Stimulated activated CD8-positive, alpha-beta memory T cell treated with anti-CD3 and anti-CD28 coated beads, Interleukin-2, amount 100 ng/mL, for 48 hours (primary cell): ENCODE measurements around the gene ACAP2.
"Not testable (repeated sequence)": the region's sequence is repeated elsewhere in the genome, so short reads cannot be mapped to it uniquely, and the experiment has no call there.

Experiments
- DNase-seq, 2 donors: peaks; one replicate each; pipeline ENCODE4 v3.0.0-alpha.2; 2020; ENCODE audit warnings: low read depth in 2 of 2

Gene ACAP2

DNA sequence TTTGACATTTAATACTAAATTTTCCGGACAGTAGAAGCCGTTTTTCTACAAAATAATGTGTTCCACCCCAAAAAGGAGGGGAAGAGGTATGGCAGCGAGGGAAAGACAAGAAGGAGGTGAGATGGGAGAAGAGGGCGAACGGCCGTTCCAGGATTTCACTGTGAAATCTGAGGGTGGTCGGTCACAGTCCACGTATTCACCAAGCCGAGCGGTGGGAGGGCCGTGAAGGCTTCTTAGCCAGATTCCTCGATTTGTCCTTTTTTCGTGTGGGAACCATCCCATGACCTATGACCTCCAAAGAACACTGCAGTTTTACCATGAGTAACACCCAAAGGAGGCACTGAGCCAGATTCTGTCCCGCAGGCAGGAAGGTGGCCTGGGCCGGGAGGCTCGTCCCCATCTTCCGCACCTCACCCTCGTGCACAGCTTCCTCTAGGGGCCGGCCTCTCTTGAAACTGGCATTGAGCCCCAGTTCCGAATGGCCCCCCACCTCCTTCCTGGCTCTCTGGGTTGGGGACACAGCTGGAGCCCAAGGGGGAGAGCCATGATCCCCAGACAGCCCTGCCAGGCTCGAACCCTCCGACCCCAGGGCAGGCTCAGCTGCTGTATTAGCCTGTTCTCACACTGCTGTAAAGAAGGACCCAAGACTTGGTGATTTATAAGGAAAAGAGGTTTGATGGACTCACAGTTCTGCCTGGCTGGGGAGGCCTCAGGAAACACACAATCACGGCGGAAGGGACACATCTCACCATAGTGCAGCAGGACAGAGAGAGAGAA lies 195.5 kb downstream of the ACAP2 start:
- DNase-seq: no peak

- DNase-seq: no peak
Measured at GRCh38 chr3:195246581-195246995, 196.2 kb downstream of the ACAP2 start.

DNA sequence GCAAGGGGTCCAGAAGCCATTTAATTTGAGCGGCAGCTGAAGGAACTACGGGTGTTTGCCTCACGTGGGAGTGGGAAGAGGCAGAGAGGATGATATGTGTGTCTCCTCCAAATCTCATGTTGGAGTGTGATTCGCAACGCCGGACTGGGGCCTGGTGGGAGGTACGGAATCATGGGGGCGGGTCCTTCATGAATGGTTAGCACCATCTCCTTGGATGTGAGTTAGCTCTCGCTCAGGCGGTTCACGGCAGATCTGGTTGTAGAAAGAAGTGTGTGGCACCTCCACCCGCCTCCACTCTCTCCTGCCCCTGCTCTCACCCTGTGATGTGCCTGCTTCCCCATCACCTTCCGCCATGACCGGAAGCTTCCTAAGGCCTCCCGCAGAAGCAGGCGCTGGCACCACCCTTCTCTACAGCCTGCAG lies 197.3 kb downstream of the ACAP2 start:
- no peak for DNase-seq

DNA sequence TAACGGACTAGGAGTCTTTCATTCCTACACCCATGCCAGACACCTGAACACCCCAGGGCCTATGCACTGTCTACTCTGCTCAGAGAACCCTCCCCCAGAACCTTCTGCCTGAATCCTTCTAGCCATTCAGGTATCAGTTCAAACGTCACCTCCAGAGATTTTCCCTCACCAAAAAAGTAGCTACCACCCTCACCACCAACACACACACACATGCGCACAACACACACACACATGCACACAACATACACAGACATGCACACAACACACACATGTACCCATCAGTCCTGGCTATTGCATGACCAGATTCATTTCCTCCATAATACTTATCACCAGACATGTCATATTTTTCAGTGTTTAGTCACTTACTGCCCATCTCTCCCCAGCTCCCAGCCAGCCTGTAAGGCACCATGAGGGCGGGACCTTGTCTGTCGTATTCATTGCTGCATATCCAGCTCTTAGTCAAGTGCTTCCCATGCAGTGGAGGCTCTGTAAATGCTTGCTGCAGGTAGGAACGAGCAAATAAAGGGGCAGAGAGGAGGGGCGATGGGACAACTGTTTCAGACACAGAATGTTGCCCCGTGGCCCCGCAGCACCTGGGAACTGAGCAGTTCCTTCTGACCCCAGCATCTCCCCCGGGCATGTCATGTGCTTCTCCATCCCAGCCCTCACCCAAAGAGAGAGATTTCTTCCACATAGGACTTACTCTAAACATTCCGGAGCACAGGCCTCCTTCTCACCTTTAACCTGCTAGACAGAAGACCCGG lies 201.0 kb downstream of the ACAP2 start:
- DNase-seq: no peak

GRCh38 chr3:195240939-195241338 lies 201.9 kb downstream of the ACAP2 start:
- DNase-seq: no peak

DNA sequence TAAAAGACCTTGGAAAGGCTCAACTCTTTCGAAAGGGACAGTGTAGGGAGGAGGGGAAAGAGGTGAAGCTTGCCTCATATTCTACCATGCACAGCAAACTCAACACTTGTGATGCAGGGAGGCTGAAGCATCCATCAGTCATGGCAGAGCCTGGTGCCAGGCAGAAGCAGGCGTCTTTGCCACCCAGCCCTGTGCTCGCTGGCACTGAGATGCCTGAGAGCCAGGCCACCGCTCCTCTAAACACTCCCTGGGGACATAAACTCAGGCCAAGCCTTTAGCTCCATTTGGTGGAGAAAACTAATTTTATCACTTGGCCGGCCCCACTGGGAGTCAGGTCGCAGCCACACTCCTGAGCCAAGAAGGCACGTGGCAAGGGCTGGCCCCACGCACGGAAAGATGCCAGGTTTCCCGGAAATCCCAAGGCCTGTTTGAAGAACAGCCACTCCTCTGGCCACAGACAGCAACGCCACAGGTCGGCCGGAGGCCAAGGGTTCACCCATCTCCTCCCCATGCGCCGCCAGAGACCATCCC lies 202.6 kb downstream of the ACAP2 start:
- no peak for DNase-seq

DNA sequence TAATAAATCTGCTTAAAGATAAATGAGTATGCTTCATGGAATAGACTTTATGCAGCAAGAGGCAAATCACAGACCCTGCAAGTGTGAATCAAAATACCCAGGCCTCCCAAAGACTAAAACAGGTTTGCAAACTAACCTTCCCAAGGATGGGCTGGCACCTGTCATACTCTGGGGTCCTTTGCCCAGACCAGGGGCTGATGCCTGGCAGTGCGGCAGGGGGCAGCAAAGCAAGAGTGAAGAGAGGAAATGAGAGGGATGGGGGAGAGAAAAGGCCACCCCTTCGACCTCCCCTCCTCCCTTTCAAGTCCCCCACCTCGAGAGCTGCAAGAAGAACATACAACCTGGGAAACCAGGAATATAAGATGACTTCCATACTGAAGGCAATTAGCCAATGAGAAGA lies 203.7 kb downstream of the ACAP2 start:
- no peak for DNase-seq

GRCh38 chr3:195238586-195239118 lies 204.2 kb downstream of the ACAP2 start:
- DNase-seq: no peak

- DNase-seq: no peak
Measured at GRCh38 chr3:195238081-195238571, 204.7 kb downstream of the ACAP2 start.

DNA sequence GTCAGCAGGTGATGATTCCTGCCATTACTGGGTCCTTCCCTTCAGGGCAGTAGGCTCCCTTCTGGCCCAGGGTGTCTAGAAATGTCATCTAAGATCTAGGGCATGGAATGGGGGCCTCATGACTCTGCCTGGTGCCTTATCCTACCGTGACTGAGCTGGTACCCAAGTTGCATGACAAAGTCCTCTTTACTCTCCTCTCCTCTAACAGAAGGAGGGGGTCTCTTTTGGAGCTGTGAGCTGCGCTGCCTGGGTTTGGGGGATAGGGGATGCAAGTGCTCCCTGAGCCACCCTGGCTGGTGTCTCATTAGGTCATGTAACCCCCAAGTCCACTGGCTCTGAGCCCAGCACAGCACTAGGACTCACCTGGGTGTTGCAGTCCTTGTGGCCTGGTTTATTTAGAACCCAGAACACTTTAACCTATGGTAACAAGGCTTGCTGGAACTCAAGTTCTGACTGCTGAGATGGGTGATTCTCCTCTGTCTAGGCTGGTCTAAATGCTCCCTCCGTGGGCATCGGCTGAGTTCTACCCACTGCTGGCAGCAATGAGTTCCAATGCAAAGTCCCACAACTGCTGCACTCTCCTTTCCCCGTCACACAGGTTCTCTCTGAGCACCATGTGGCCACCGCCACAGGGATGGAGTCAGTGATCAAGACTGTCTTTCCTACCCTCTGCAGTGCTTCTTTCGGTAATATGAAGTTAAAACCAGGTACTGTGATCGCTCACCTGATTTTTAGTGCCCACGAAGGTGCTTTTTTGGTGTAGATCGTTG lies 205.8 kb downstream of the ACAP2 start:
- DNase-seq: no peak

DNA sequence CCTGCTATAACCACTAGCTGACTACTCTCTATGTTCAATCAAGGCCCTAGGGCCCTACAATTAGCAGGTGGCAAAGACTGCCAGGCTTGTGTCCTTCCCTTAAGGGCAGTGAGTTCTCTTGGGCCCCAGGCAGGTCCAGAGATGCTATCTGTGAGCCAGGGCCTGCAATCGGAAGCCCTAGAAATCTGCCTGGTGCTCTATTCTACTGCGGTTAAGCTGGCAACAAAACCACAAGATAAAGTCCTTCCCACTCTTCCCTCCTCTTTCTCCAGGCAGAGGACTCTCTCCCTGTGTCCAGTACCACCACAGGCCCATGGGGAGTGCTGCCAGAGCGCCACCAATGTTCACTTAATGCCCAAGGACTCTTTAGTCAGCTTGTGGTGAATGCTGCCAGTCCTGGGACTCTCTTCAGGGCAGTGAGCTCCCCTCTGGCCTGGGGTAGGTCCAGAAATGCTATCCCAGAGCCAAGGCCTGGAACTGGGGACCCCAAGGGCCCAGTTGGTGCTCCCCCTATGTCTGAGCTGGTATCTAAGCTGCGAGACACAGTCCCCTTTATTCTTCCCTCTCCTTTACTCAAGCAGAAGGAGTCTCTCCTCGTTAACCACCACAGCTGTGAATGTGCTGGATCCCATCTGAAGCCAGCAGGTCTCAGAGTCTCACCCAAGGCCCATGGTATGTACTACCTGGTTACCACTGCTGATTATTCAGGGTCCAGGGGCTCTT lies 206.6 kb downstream of the ACAP2 start:
- DNase-seq: no peak

- no peak for DNase-seq
Measured at GRCh38 chr3:195230244-195230643, 212.6 kb downstream of the ACAP2 start.

DNA sequence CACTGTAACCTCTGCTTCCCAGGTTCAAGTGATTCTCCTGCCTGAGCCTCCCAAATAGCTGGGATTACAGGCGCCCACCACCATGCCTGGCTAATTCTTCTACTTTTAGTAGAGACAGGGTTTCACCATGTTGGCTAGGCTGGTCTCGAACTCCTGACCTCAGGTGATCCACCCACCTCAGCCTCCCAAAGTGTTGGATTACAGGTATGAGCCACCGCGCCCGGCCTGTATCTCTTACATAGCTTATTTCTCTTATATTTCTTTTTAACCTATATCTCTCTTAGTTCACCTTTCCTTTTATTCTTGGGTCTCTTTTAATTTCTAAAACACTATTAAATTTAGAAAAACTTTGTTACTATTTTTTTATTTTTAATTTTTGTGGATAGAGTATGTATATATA lies 213.9 kb downstream of the ACAP2 start:
- DNase-seq: not testable (repeated sequence)

GRCh38 chr3:195227871-195228270 lies 214.9 kb downstream of the ACAP2 start:
- no peak for DNase-seq

DNA sequence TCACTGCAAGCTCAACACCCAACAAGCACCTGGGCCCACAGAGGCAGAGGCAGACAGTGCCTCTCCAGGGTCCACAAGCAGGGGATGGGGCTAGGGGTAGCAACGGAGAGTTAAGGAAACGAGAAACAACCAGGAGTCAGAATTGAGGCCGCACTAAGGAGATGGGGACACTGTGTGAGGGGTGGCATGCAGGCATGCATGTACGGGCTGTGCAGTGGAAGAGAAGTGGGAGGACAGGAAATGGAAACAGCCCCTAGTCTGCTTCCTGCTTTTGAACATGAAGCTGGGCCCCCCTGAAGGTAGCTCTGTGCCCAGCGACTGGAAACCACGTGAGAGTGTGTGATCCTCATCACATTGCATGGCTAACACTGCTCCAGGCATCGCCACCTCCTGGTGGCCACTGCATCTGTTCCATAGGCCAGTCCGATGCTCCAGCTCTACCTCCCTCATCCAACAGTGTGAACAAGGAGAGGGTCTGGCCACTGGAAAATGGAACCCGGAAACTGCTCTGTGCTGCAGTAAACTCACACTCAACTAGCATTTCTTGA lies 215.8 kb downstream of the ACAP2 start:
- no peak for DNase-seq

GRCh38 chr3:195226445-195226844 lies 216.4 kb downstream of the ACAP2 start:
- DNase-seq: no peak

DNA sequence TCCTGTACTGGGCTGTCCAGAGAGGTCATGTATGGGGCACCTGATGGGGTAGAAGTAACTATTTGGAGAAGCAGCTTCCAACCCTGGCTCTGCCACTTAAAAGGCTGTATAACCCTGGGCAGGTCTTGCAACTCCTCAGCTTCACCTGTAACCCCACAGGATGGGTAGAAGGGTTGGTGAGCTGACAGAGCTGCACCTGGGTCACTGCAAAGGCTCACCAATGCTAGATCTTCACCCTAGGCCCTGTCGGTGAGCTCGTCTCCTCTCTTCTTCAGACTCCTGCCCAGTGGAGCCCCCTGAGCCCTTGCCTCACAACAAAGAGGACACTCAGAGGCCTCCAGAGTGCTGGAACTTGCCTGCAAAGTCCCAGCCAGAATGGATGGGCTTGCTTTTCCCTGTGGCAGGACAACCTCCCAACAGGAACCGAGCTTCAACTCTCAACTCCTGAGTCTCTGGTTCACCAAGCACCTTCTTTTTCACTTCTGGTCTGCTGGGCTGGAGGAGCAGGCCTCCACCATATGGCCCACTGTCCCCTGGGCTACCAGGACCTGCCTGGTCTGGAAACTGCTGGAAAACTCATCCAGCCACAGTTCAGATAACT lies 217.7 kb downstream of the ACAP2 start:
- DNase-seq: no peak
